Nephron progenitor cell (in vitro differentiated cells): ENCODE results near the gene GJC3.

Experiments
- DNase-seq: peaks from one replicate; pipeline ENCODE4 v3.0.0; 2021
- H3K27ac Mint-ChIP-seq: 2 replicates; pipeline ENCODE4 v1.8.0; 2021; ENCODE audit warnings: mild to moderate bottlenecking, moderate library complexity, mixed read lengths
- H3K27me3 Mint-ChIP-seq: 2 replicates; pipeline ENCODE4 v1.8.0; 2021; ENCODE audit warnings: mild to moderate bottlenecking, low read depth, mixed read lengths; ENCODE audit not compliant: poor library complexity
- H3K36me3 Mint-ChIP-seq: 2 replicates; pipeline ENCODE4 v1.8.0; 2021; ENCODE audit warnings: low read depth, mixed read lengths
- H3K4me1 Mint-ChIP-seq: 2 replicates; pipeline ENCODE4 v1.8.0; 2021; ENCODE audit warnings: mixed read lengths
- H3K4me3 Mint-ChIP-seq: 2 replicates; pipeline ENCODE4 v1.8.0; 2021; ENCODE audit warnings: mild to moderate bottlenecking, moderate library complexity, mixed read lengths
- H3K9me3 Mint-ChIP-seq: 2 replicates; pipeline ENCODE4 v1.8.0; 2021; ENCODE audit warnings: mild to moderate bottlenecking, moderate library complexity, mixed read lengths
- CTCF ChIP-seq: fragments of 200-600 bp; sonication (generic); IDR thresholded peaks from 2 replicates; pipeline ENCODE4 v1.5.0; 2021; ENCODE audit warnings: antibody characterized with exemption

GJC3 gene

GRCh38 chr7:99881370-99881769, 48.0 kb downstream of the GJC3 start:
- TF ChIP-seq CTCF, result no peak

DNA sequence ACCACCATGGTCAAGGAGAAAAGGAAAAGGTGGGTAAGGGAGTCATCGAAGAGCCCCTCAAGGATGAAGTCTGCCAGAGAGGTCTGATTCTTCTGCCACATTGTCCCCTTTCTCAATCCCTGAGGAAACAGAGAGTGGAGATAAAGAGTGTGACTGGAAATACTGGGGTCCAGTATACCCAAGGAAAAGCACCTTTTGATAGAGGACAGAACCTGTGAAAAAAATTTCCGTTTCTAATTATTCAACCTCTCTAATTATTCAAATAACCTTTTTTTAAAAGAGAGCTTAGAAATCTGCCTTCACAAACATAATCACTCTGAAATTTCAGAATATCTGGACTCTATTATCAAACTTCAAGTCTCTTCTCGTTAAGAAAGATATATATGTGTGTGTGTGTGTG, 52.5 kb downstream of the GJC3 start, which contains the start of gene OR2AE1:
OR2AE1 (minus strand) TSS at position 101 of the 400 bp plus-strand sequence; CDS start at position 101, 0 bp downstream.
- TF ChIP-seq CTCF, result no peak
- Mint-ChIP-seq H3K9me3 (no peaks in the 10 kb centered on the region), H3K27me3 (peaks cover 14% of the 10 kb centered on the region), H3K4me3 (no peak within 1 kb of the TSS), H3K4me1 (no peaks in the 10 kb centered on the region), H3K36me3 (no peaks in the 10 kb centered on the region), H3K27ac (no peak within 1 kb of the TSS)
- DNase-seq, result no peak

More at GRCh38 chr7:99881370-99881769, 48.0 kb downstream of the GJC3 start:
- Mint-ChIP-seq H3K27me3 (peaks cover 26% of the 10 kb centered on the region), H3K9me3 (peaks cover 25% of the 10 kb centered on the region), H3K36me3 (no peaks in the 10 kb centered on the region), H3K4me1 (no peaks in the 10 kb centered on the region), H3K27ac (no peak overlapping the region), H3K4me3 (no peak overlapping the region)
- DNase-seq, result no peak

DNA sequence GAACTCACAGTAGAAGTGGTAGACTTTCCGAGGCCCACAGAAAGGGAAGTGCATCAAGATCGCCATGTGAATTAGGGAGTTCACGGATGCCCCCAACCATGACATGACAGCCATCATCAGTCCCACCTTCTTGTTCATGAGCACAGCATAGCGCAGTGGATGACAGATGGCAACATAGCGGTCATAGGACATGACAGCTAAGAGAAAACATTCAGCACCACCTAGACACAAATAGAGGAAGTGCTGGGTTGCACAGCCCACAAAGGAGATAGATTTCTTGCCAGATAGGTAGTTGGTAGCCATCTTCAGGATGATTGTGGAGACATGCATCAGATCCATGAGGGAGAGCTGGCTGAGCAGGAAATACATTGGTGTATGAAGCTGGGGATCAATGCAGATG, 52.9 kb downstream of the GJC3 start:
- Mint-ChIP-seq H3K4me1 (no peaks in the 10 kb centered on the region), H3K36me3 (no peaks in the 10 kb centered on the region), H3K27ac (no peak overlapping the region), H3K27me3 (peaks cover 10% of the 10 kb centered on the region), H3K4me3 (no peak overlapping the region), H3K9me3 (no peaks in the 10 kb centered on the region)
- DNase-seq, result no peak
- no peak for TF ChIP-seq CTCF
